K562 treated with DMSO at 1 percent for 12 hours (cell line): ENCODE results near the gene ZC3H18. TPM values are rescaled to one million over a fixed set of nuclear protein-coding genes. Genes with fewer than 3 reads are reported as not detected.

ENCODE experiments used
- total RNA-seq: library from RNA; unstranded; fragments of 300-600 nt; gene quantifications from 2 replicates; pipeline ENCODE4 v1.2.3, GENCODE V29; 2022; ENCODE audit not compliant: insufficient read depth

ZC3H18 gene
- total RNA-seq, result 37.9 and 75.0 TPM in 2 replicates

DNA sequence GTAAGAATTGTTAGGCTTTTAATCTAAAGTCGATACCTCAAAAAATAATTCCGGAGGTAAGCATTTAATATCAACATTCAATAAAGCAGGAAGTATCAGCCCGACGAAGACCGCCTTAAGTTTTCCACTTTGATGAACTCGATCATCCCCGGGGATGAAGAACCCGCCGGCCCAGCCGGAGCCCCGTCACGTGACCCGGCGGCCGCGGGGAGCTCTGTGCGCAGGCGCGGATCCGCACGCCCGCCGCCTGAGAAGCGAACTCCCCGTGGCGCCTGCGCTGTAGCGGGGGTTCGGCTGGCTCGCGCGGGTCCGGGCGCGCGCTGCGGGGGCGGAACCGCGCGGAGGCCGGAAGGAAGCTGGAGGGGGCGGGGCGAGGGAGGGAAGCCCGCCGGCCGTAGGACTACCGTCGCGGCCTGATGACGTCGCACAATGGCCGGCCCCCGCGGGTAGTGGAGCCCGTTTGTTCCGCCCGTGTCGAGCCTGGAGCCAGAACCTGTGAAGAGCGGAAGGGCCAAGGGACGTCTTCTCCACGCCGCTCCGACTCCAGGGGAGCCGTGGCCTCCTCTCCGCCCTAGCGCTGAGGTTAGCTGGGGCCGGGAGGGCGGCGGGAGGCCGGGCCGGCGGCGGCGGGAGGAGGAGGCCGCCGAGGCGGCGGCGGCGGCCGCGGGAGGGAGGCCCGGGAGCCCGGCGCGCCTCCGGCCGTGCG is at the start of gene ZC3H18:
ZC3H18 (plus strand) TSS at position 419 of the 706 bp plus-strand sequence. CDS start 6,721 bp downstream, outside the sequence.

DNA sequence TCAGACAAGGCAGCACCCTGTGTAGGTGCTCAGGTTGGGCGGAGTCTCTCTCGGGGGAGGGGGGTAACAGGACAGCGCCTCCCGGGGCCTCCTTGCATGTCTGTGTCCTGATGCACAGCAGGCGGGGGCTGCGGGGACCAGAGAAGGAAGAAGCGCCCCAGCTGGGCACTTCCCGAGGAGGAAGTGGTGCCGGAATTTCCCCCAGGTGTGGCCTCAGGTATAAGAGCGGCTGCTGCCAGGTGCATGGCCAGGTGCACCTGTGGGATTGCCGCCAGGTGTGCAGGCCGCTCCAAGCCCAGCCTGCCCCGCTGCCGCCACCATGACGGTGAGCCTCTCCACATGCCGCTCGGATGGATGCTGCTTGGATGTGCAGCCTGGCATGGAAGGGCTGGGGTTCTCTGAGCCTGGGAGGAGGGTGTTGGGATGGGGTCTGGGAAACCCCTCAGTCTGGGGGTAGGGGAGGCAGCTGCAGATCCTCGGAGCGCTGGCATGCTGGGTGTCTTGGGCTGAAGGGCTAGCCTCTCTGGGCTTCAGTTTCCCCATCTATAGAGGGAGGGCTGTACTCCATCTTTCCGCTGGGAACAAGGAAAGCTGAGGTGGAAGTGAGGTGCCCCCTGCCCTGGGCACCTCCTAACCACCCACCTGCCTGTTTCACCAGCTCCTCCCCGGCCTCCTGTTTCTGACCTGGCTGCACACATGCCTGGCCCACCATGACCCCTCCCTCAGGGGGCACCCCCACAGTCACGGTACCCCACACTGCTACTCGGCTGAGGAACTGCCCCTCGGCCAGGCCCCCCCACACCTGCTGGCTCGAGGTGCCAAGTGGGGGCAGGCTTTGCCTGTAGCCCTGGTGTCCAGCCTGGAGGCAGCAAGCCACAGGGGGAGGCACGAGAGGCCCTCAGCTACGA is 68.4 kb downstream of the ZC3H18 start, which contains the start of gene IL17C:
IL17C (plus strand) TSS at position 250 of the 908 bp plus-strand sequence; CDS start at position 320, 70 bp downstream.

DNA sequence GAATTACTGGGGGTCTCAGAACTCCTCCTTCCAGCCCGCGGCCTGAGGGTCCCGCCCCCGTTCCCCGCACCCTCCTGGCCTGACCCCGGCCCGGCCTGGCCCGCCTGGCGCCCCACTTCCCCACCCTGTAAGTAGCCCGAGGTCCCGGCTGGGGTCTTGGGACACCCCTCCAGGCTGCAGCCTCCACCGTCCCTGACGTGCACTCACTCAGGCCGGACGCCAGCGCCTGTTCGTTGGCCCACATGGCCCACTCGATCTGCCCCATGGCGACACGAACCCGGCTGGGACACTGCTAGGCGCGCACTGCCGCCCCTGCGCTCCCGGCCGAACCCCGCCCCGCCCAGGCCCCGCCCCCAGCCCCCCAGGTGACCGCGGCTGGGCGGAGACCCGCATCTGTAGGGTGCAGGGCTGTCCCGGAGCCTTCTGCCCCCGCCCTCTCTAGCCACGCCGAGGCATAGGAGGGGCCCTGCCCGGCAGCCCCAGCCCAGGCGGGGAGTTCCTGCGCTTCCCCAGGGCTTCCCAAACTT is 80.6 kb downstream of the ZC3H18 start, which contains the start of gene CYBA:
CYBA (minus strand) TSS at position 305 of the 527 bp plus-strand sequence; CDS start at position 265, 40 bp downstream.

DNA sequence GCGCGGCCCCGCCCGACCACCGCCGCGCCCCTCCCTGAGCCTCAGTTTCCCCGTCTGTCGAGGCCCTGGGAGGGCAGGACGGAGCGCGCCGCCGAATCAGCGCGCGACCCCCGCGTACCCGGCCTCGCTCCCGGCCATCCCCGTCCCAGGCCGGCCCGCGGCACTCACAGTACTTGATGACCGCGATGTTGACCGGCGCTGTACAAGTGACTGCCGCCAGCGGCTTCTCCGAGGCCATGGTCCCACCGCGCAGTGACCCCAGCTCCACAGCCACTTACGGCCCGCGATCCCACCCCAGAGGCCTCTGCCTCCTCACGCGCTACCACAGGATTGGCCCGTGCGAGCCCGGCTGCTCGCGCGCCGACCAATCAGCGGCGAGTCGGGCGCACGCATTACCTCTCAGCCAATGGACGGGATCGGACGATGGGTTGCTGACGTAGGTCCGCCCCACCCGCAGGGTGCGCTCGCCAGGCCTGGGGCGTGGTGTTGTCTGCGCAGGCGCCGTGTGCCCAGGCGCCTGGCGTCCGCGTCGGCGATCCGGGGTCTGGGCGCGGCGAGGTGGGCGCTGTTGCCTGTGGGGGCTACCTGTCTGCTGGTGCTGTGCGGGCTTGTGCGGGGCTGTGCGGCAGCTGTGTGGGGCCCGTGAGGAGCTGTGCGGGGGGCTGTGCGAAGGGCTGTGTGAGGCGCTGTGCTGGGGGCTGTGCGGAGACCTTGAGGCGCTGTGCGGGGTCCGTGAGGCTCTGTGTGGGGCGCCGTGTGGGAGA is 92.8 kb downstream of the ZC3H18 start, which contains the start of gene MVD:
MVD (minus strand) TSS at position 249 of the 764 bp plus-strand sequence; CDS start at position 238, 11 bp downstream.

Other genes with a start within 250 kb of the ZC3H18 start
- not detected in 2 replicates for gene ZNF469, start 187.4 kb upstream of the ZC3H18 start, total RNA-seq
- 6.0 and 11.0 TPM in 2 replicates for gene ZFPM1, start 117.1 kb upstream of the ZC3H18 start, total RNA-seq
- gene IL17C, start 68.2 kb downstream of the ZC3H18 start, total RNA-seq, result not detected in 2 replicates
- 459 and 717 TPM in 2 replicates for gene CYBA, start 80.7 kb downstream of the ZC3H18 start, total RNA-seq
- gene MVD, start 92.7 kb downstream of the ZC3H18 start, total RNA-seq, result 89.7 and 113 TPM in 2 replicates
- 1.8 and 2.2 TPM in 2 replicates for gene SNAI3, start 116.1 kb downstream of the ZC3H18 start, total RNA-seq
- gene RNF166, start 136.0 kb downstream of the ZC3H18 start, total RNA-seq, result 58.0 and 63.2 TPM in 2 replicates
- gene CTU2, start 136.1 kb downstream of the ZC3H18 start, total RNA-seq, result 25.5 and 32.8 TPM in 2 replicates
- gene PIEZO1, start 214.8 kb downstream of the ZC3H18 start, total RNA-seq, result 196 and 242 TPM in 2 replicates
- gene CDT1, start 233.4 kb downstream of the ZC3H18 start, total RNA-seq, result 218 and 221 TPM in 2 replicates
- gene APRT, start 241.5 kb downstream of the ZC3H18 start, total RNA-seq, result 182 and 235 TPM in 2 replicates